Dermis microvascular lymphatic vessel endothelial cell (primary cell): ENCODE measurements around the gene FHIT. TPM values are rescaled to one million over a fixed set of nuclear protein-coding genes. Genes with fewer than 3 reads are reported as not detected.

Experiments
- DNase-seq, 2 donors: peaks; one replicate each; pipeline versions ENCODE4 v3.0.0 to v3.0.0-alpha.2; 2010; ENCODE audit warnings: low read depth in 2 of 2
- total RNA-seq: library from RNA; depleted of rRNA; stranded (reverse); fragments of >200 nt; gene quantifications from 2 replicates; pipeline ENCODE4 v1.2.1, GENCODE V29; 2014

The FHIT gene
- 0.51 and 2.0 TPM in 2 replicates for total RNA-seq

DNA sequence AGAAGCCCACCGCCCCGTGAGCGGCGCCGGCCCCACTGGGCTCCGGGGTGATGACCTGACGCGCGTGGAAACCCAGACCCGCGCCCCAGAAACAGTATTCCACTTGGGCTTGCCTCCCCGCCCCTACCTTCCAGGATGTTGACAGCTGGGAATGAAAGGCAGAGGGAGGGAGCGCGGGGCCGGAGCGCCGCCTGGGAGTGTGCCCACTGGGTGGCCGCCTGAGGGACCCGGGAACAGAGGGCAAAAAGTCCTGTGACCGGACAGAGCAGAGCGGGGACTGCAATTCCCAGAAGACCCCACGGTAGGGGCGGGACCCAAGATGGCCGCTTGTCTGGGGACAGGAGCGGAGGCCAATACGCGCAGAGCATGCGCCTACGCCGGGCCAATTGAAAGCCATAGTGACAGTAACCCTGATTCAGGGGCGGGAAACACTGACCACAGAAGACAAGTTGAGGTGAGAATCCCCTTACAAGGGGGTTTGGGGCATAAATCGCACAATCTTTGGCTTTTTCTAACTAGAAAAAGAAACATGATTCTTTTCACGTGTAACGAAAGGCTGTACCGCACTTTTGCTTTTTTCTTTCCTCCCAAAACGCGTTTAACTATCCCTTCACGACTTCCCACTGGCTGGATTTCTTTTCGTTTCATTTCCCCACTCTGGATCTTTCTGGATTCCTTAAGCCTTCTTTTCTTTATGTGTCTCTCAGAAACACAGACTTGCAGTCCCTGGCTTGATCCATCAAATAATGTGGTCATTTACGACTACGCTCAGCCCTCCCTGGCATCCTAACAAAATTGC is at the start of gene FHIT:
FHIT (minus strand) TSS at position 279 of the 799 bp plus-strand sequence.
- peak; percentile 83 to 88 for DNase-seq

GRCh38 chr3:61300786-61301185 is 49.5 kb upstream of the FHIT start:
- DNase-seq = no peak

- no peak for DNase-seq
Observed at GRCh38 chr3:61300006-61300380, 48.7 kb upstream of the FHIT start.

- DNase-seq = no peak
Observed at GRCh38 chr3:61299343-61300005, 48.2 kb upstream of the FHIT start.

DNA sequence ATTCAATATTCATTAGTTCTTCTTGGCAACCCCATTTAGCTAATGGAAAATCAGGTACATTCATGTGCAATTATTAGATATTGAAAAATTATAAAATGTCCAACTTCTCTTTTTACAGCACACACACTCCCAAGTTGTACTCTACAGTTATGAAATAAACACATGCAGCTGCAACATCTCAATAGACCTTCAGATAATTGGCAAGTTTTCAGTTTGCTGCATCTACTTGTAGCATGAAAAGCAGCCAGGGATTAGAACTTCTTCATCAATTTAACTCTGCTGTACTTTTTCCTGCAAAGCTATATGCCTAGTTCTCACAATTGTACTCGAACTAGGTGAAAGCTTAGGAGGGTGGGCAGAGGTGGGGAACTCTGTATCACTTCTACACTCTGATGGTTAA is 46.6 kb upstream of the FHIT start:
- DNase-seq = no peak

DNA sequence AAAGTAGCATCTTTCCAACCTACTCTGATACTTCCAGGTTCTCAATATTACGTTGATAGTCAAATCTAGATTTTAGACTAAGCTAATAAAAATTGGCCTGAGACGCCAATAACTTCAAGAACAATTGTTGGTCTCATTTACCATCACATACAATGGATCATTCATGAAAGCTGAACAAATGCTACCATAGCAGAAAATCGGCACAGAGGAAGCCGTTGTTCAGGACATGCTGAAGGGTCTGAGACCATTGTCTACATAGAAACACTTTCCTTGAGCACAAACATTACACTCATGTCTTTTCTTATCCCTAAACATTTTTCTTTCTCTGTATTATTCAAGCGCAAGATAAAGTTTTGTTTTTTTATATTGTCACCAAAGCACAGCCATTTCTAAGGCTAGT is 37.2 kb upstream of the FHIT start:
- no peak for DNase-seq

DNA sequence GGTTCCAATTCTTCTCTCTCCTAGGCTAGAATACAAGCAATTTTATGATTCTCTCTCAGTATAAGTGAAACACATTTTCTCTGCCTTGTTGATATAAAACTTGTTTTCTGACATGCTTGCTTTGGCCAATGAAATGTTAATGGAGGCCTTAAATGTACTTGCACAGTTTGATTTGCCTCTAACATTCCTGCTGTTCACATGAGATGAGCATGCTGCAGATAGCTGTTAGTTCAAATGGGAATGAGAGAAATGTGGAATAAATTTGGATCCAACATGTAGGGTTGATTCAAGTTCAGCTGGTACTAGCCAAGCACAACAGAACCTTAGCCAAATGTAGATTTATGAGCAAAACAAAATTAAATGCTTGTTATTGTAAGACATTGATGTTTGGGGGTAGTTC is 32.6 kb upstream of the FHIT start:
- DNase-seq = no peak

DNA sequence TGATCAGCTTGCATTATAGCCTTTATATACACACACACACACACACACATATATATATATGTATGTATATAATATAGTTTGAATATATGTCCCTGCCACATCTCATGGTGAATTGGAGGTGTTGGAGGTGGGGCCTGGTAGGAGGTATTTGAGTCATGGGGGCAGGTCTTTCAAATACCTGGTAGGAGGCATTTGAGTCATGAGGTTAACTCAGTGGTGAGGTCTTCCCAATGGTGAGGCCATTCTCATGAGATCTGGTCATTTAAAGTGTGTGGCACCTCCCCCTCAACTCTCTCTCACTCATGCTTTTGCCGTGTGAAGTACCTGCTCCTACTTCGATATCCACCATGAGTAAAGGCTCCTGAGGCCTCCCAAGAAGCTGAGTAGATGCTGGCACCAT is 27.5 kb upstream of the FHIT start:
- no peak for DNase-seq

GRCh38 chr3:61277411-61277810 is 26.2 kb upstream of the FHIT start:
- DNase-seq = no peak

GRCh38 chr3:61269435-61269834 is 18.2 kb upstream of the FHIT start:
- DNase-seq = no peak

- DNase-seq = no peak
Observed at GRCh38 chr3:61268644-61269043, 17.4 kb upstream of the FHIT start.

GRCh38 chr3:61264281-61264680 is 13.0 kb upstream of the FHIT start:
- DNase-seq = no peak

GRCh38 chr3:61257148-61257547 is 5.9 kb upstream of the FHIT start:
- no peak for DNase-seq

- no peak for DNase-seq
Observed at GRCh38 chr3:61253756-61254155, 2.5 kb upstream of the FHIT start.

- no peak for DNase-seq
Observed at GRCh38 chr3:61252836-61253235, 1.6 kb upstream of the FHIT start.

DNA sequence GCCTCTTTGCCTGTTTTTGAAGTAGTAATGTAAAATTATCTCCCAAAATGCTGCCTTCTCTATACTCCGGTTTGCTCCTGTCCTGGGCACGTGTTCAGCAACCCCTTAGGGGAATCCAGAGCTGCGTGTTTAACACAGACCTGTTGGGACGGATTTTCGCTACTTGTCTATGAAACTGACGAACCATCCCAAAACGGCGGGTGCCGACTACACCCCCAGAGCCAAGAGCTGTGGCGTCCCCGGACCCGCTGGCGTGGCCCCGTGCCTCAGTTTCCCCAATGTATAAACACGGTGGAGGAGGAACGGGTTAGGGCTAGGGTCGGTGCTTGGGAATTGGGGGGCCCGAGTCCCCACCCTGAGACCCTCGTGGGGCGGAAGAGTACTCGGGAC is 473 bp downstream of the FHIT start:
- DNase-seq = no peak

GRCh38 chr3:61248496-61248895 is 2.8 kb downstream of the FHIT start:
- DNase-seq = no peak

DNA sequence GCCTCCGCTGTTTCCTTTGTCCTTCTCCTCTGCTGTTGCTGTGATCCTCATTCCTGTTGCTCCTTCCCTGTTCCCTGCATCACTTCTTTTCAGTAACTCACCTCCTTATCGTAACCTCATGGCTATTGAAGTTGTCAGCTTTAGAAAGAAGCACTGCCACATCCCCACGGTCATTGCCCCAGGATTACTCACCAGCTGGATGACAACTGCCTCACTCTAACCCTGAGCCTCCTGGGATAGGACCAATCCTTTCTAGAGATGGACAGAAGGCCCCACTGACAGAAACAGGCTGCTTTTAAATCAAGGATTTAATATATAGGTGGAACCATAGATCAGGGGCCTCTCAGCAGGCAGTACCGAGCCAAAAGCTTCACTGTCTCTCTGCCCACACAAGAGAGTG is 4.1 kb downstream of the FHIT start:
- DNase-seq = no peak

- no peak for DNase-seq
Observed at GRCh38 chr3:61239871-61240270, 11.4 kb downstream of the FHIT start.

DNA sequence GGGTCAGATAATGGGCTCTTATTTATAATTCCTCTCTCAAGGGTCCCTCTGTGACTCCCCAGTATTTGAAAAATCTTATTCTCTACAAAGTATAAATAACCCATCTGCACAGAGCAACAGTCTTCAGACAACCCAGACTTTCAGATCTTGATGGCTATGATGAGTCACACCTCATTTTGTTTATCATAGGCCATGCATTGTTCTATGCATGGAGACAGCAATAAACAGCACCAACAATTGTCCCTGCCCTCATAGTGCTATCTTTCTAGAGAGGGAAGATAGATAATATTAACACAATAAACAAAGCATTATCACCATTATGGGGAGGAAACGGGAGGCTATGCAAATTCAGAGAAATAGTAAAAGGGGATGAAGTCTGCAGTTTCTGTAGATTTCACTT is 13.4 kb downstream of the FHIT start:
- DNase-seq = no peak

DNA sequence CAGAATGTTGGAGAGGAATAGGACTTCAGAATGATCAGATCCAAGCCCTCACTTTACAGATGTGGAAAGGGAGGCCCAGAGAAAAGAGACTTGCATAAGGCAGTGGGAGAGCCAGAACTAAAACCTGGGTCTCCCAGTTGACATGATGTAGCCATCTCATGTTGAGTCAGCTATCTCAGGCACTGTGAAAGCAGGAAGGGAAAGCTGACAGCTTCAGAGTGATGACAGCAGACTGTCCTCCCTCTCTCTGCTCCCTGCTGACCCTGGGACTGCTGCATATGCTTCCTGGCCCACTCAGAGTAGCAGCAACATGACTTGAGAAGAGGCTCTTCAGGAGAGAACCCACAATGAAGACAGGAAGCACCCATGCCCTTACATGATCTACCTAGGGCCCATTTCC is 14.7 kb downstream of the FHIT start:
- DNase-seq = no peak

DNA sequence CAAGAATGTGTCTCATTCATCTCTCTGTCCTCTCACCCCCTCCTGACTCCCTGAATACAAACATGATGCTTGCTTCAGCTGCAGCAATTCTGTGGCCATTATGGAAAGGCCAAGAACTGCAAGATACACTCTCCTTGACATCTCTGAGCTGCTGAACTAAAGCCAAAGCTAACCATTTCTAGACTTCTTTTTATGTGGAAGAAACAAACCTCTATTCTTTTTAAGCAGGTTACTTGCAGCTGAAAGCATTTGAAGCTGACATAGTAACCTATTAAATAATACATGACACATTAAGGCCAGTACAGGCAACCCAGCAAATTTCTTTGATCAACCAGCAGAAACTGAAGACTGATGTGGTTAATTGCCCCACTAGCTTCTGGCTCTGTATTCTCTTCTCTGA is 17.5 kb downstream of the FHIT start:
- no peak for DNase-seq

DNA sequence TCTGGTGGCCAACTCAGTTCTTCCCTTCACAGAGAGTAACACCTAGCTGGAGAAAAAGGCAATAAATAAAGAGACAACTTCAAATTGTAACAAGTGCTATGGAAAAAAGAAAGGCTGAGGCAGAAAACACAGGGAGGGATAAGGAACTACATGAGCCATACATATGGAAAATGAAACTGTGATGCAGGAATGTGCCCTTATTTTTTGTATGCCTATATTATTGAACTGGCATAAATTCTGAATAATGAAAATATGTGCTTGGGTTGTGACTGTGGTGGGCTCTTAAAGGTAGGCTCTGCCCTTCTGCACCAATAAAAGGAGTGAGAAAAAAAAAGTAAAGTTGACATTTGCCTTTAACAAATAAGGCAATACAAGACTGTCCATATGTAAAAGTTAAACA is 19.6 kb downstream of the FHIT start:
- no peak for DNase-seq
